K562 (cell line): ENCODE data around the gene LRRC74B. TPM values are rescaled to one million over a fixed set of nuclear protein-coding genes. Genes with fewer than 3 reads are reported as not detected.

ENCODE experiments used
- CBX2 ChIP-seq: fragments of 200-600 bp; sonication (generic); IDR thresholded peaks from one replicate; pipeline ENCODE4 v1.6.1; 2012; ENCODE audit warnings: mild to moderate bottlenecking, low read length, inconsistent platforms; ENCODE audit not compliant: insufficient read depth, poor library complexity, severe bottlenecking
- CBX8 ChIP-seq: fragments of 200-600 bp; sonication (generic); IDR thresholded peaks from 2 replicates; pipeline ENCODE4 v1.6.1; 2012; ENCODE audit warnings: borderline replicate concordance, mixed run types, low read depth, mild to moderate bottlenecking, moderate library complexity, mixed read lengths, low read length, control low read depth, inconsistent platforms; ENCODE audit not compliant: poor library complexity, severe bottlenecking; ENCODE audit errors: extremely low read depth
- COPS2 ChIP-seq: fragments of 450-650 bp; conservative IDR thresholded peaks from 2 replicates; pipeline ENCODE4 v1.6.1; 2016; ENCODE audit warnings: mild to moderate bottlenecking, moderate library complexity
- KLF13 ChIP-seq: fragments of 450-650 bp; IDR thresholded peaks from 2 replicates; pipeline ENCODE4 v1.6.1; 2016; ENCODE audit warnings: missing genetic modification characterization, low read depth, mild to moderate bottlenecking, missing compliant biosample characterization, moderate library complexity, borderline replicate concordance
- KLF6 ChIP-seq: fragments of 250-450 bp; sonication (Bioruptor Pico); IDR thresholded peaks from 2 replicates; pipeline ENCODE4 v1.4.0; 2020; ENCODE audit warnings: mild to moderate bottlenecking, moderate library complexity, borderline replicate concordance
- LCOR ChIP-seq: sonication (generic); formaldehyde crosslinking; IDR thresholded peaks from 2 replicates; pipeline ENCODE4 v1.8.0; 2022; ENCODE audit warnings: mild to moderate bottlenecking, missing genetic modification reagents
- MAZ ChIP-seq, 2 experiments: fragments of 450-650 bp in 1 of 2; sonication (generic) in 1 of 2; formaldehyde crosslinking; IDR thresholded peaks in 1 of 2; conservative IDR thresholded peaks in 1 of 2; 2 replicates each; pipeline versions ENCODE4 v1.4.0 to v1.5.0; 2020; ENCODE audit warnings: mild to moderate bottlenecking in 1 of 2, missing genetic modification reagents in 1 of 2
- MIER1 ChIP-seq: fragments of 450-650 bp; IDR thresholded peaks from 2 replicates; pipeline ENCODE4 v1.6.1; 2016; ENCODE audit warnings: antibody characterized with exemption, mild to moderate bottlenecking, low read depth
- MYC ChIP-seq, 2 experiments: fragments of 250-450 bp in 1 of 2; sonication (Bioruptor Pico) in 1 of 2; IDR thresholded peaks; 2 replicates each; pipeline versions ENCODE4 v1.5.1 to v1.6.1; 2012 to 2021; ENCODE audit warnings: low read depth in 2 of 2, borderline replicate concordance in 1 of 2, improper control_type of control experiment in 1 of 2, low read length in 1 of 2, mild to moderate bottlenecking in 1 of 2, moderate library complexity in 1 of 2
- OTX1 ChIP-seq: fragments of 450-650 bp; formaldehyde crosslinking; IDR thresholded peaks from 2 replicates; pipeline ENCODE4 v1.4.0; 2022; ENCODE audit warnings: mild to moderate bottlenecking
- POLR2AphosphoS2 ChIP-seq: IDR thresholded peaks from 2 replicates; pipeline ENCODE4 v1.6.1; 2012; ENCODE audit warnings: low read length, improper control_type of control experiment
- RBFOX2 ChIP-seq: fragments of 200-400 bp; formaldehyde crosslinking; IDR thresholded peaks from 2 replicates; pipeline ENCODE4 v1.6.1; 2017; ENCODE audit warnings: low read depth, mild to moderate bottlenecking, low read length, moderate library complexity
- TARDBP ChIP-seq: fragments of 450-650 bp; IDR thresholded peaks from 2 replicates; pipeline ENCODE4 v1.6.1; 2016
- TGIF2 ChIP-seq: sonication (generic); formaldehyde crosslinking; IDR thresholded peaks from 2 replicates; pipeline ENCODE4 v1.8.1; 2022; ENCODE audit warnings: mild to moderate bottlenecking, missing genetic modification reagents, moderate library complexity
- ZNF57 ChIP-seq: fragments of 450-650 bp; formaldehyde crosslinking; IDR thresholded peaks from 2 replicates; pipeline ENCODE4 v1.4.0; 2020; ENCODE audit warnings: mild to moderate bottlenecking, moderate library complexity
- ZZZ3 ChIP-seq: fragments of 450-650 bp; IDR thresholded peaks from 2 replicates; pipeline ENCODE4 v1.6.1; 2016; ENCODE audit warnings: antibody characterized with exemption, mild to moderate bottlenecking, moderate library complexity
- polyA plus RNA-seq, 8 experiments: library from polyadenylated mRNA; depleted of rRNA in 4 of 8; stranded (reverse) in 5 of 8; unstranded in 3 of 8; fragments of >200 nt; fragmentation: Nextera tagmentation in 2 of 8; fragmentation: Illumina TruSeq in 1 of 8; extraction: Ambion mirVana in 2 of 8; extraction: Trizol in 1 of 8; gene quantifications; 2 replicates each; pipeline versions ENCODE4 v1.2.1 to v1.2.3, GENCODE V29; 2011 to 2014; ENCODE audit warnings: inconsistent platforms in 1 of 8, missing spikeins in 1 of 8
- total RNA-seq, 7 experiments: library from RNA; depleted of rRNA in 6 of 7; stranded (reverse); fragments of >200 nt in 6 of 7; fragmentation: Illumina TruSeq in 2 of 7; extraction: Trizol in 2 of 7; gene quantifications; 2 replicates each; pipeline versions ENCODE4 v1.2.1 to v1.2.3, GENCODE V29; 2011 to 2021; ENCODE audit warnings: low replicate concordance in 1 of 7
- TF ChIP-seq, protein P1 (sequence below): fragments of 250-450 bp; sonication (Bioruptor Pico); IDR thresholded peaks from 2 replicates; pipeline ENCODE4 v1.8.0; 2022; ENCODE audit warnings: inconsistent platforms
- TF ChIP-seq, protein P2 (sequence below): sonication (generic); formaldehyde crosslinking; IDR thresholded peaks from 2 replicates; pipeline ENCODE4 v1.8.0; 2022; ENCODE audit warnings: mild to moderate bottlenecking, missing genetic modification reagents, borderline replicate concordance
- TF ChIP-seq, protein P3 (sequence below): fragments of 250-450 bp; sonication (Bioruptor Pico); IDR thresholded peaks from 2 replicates; pipeline ENCODE4 v1.8.0; 2021; ENCODE audit warnings: borderline replicate concordance, mild to moderate bottlenecking, moderate library complexity; ENCODE audit not compliant: poor library complexity, severe bottlenecking
- TF ChIP-seq, protein P4 (sequence below): fragments of 250-450 bp; sonication (Bioruptor Pico); IDR thresholded peaks from 2 replicates; pipeline ENCODE4 v1.5.0; 2022; ENCODE audit warnings: mild to moderate bottlenecking

Gene LRRC74B
- total and polyA plus RNA-seq, 9 of the 15 experiments (the other 6 are each of a cell fraction or from before 2014, with no cell fraction given): not detected

DNA sequence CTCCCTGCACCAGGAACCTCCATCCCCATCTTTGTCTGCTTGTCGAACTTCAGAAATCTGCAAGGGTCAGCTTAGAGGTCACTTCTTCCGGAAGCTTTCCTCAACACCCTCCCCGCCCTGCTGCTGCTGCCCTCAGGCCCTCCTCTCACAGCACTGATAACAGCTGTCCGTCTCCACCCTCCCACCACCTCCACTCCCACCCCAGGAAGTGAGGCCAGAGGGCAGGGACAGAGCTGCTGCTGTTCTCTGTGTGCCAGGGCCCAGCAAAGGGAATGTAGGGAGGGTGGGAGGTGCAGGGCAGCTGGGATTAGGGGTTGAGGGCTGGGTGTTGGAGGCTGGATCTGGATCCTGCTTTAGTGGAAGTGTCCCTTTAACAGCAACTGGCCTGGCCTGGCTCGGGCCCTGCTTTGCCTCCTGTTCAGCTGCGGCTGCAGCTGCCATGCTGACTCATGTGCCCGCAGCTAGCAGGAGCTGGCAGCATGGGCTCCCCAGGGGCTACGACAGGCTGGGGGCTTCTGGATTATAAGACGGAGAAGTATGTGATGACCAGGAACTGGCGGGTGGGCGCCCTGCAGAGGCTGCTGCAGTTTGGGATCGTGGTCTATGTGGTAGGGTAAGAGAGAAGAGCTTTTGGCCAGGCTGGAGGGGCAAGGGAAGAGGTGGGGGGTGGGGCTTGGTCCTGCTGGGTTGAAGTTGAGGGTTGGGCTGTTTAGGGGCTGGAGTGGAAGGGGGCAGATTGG is 30.9 kb upstream of the LRRC74B start, which contains the start of gene P2RX6 (continued):
- TF ChIP-seq, protein P1, sequence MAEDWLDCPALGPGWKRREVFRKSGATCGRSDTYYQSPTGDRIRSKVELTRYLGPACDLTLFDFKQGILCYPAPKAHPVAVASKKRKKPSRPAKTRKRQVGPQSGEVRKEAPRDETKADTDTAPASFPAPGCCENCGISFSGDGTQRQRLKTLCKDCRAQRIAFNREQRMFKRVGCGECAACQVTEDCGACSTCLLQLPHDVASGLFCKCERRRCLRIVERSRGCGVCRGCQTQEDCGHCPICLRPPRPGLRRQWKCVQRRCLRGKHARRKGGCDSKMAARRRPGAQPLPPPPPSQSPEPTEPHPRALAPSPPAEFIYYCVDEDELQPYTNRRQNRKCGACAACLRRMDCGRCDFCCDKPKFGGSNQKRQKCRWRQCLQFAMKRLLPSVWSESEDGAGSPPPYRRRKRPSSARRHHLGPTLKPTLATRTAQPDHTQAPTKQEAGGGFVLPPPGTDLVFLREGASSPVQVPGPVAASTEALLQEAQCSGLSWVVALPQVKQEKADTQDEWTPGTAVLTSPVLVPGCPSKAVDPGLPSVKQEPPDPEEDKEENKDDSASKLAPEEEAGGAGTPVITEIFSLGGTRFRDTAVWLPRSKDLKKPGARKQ (CRISPR knock-in tag): no peak
- TF ChIP-seq, protein P2, sequence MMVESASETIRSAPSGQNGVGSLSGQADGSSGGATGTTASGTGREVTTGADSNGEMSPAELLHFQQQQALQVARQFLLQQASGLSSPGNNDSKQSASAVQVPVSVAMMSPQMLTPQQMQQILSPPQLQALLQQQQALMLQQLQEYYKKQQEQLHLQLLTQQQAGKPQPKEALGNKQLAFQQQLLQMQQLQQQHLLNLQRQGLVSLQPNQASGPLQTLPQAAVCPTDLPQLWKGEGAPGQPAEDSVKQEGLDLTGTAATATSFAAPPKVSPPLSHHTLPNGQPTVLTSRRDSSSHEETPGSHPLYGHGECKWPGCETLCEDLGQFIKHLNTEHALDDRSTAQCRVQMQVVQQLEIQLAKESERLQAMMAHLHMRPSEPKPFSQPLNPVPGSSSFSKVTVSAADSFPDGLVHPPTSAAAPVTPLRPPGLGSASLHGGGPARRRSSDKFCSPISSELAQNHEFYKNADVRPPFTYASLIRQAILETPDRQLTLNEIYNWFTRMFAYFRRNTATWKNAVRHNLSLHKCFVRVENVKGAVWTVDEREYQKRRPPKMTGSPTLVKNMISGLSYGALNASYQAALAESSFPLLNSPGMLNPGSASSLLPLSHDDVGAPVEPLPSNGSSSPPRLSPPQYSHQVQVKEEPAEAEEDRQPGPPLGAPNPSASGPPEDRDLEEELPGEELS: no peak
- TF ChIP-seq MYC (IDR thresholded peaks at IDR 0.05; ENCODE audit: low read depth, low read length) (peak; percentile 86), MYC (CRISPR knock-in tag; IDR thresholded peaks at IDR 0.05; ENCODE audit: borderline replicate concordance, low read depth) (no peak), CBX8 (no peak), MIER1 (no peak), KLF13 (tag) (peak; percentile 57; the same call in 1 of the 2 replicates), OTX1 (peak; percentile 98), ZZZ3 (no peak), TARDBP (no peak), COPS2 (no peak), ZNF57 (CRISPR knock-in tag) (peak; percentile 96), TGIF2 (CRISPR knock-in tag) (no peak), LCOR (CRISPR knock-in tag) (no peak), RBFOX2 (peak; percentile 82), CBX2 (no peak), MAZ (CRISPR knock-in tag; conservative IDR thresholded peaks at IDR 0.05 in 1 of 2, IDR thresholded peaks at IDR 0.05 in 1 of 2) (peak in 1 of 2 experiments; percentile 99; a peak in 2 of 4 replicates), POLR2AphosphoS2 (peak; percentile 92), KLF6 (CRISPR knock-in tag) (peak; percentile 91; the same call in 1 of the 2 replicates)
- TF ChIP-seq, protein P3, sequence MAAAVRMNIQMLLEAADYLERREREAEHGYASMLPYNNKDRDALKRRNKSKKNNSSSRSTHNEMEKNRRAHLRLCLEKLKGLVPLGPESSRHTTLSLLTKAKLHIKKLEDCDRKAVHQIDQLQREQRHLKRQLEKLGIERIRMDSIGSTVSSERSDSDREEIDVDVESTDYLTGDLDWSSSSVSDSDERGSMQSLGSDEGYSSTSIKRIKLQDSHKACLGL (CRISPR knock-in tag): no peak
- TF ChIP-seq, protein P4, sequence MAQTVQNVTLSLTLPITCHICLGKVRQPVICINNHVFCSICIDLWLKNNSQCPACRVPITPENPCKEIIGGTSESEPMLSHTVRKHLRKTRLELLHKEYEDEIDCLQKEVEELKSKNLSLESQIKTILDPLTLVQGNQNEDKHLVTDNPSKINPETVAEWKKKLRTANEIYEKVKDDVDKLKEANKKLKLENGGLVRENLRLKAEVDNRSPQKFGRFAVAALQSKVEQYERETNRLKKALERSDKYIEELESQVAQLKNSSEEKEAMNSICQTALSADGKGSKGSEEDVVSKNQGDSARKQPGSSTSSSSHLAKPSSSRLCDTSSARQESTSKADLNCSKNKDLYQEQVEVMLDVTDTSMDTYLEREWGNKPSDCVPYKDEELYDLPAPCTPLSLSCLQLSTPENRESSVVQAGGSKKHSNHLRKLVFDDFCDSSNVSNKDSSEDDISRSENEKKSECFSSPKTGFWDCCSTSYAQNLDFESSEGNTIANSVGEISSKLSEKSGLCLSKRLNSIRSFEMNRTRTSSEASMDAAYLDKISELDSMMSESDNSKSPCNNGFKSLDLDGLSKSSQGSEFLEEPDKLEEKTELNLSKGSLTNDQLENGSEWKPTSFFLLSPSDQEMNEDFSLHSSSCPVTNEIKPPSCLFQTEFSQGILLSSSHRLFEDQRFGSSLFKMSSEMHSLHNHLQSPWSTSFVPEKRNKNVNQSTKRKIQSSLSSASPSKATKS (CRISPR knock-in tag): no peak
